ENCODE data around the gene SASH1.

GRCh38 chr6:148429423-148429822 lies 86.8 kb downstream of the SASH1 start:
- TF ChIP-seq, protein P1, sequence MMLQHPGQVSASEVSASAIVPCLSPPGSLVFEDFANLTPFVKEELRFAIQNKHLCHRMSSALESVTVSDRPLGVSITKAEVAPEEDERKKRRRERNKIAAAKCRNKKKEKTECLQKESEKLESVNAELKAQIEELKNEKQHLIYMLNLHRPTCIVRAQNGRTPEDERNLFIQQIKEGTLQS (IDR thresholded peaks at IDR 0.05; ENCODE audit: insufficient read depth, low read depth, low read length) = no peak
- no peak for TF ChIP-seq CTCF (IDR thresholded peaks at IDR 0.05; ENCODE audit: control extremely low read depth in 1 of 3, insufficient read depth in 1 of 3, low read depth in 1 of 3, low read length in 3 of 3)
- TF ChIP-seq ASH2L (IDR thresholded peaks at IDR 0.05; ENCODE audit: low read length) = no peak
- TF ChIP-seq MAFK (IDR thresholded peaks at IDR 0.05; ENCODE audit: low read depth, low read length) = no peak
- no peak for TF ChIP-seq RAD21 (IDR thresholded peaks at IDR 0.05 in 1 of 2, conservative IDR thresholded peaks at IDR 0.05 in 1 of 2; ENCODE audit: low read depth in 2 of 2, low read length in 2 of 2)
- TF ChIP-seq POLR2A (IDR thresholded peaks at IDR 0.05; ENCODE audit: control extremely low read depth in 1 of 2, low read depth in 2 of 2, low read length in 2 of 2) = no peak
- no peak for TF ChIP-seq HDAC2 (IDR thresholded peaks at IDR 0.05; ENCODE audit: borderline replicate concordance in 1 of 2, low read depth in 2 of 2, low read length in 2 of 2)
- TF ChIP-seq BRCA1 (IDR thresholded peaks at IDR 0.05; ENCODE audit: low read depth, low read length) = no peak
- no peak for TF ChIP-seq EP300 (IDR thresholded peaks at IDR 0.05; ENCODE audit: borderline replicate concordance in 1 of 2, low read depth in 2 of 2, low read length in 2 of 2)
- TF ChIP-seq GTF2F1 (IDR thresholded peaks at IDR 0.05; ENCODE audit: borderline replicate concordance, low read depth, low read length) = no peak
- TF ChIP-seq PHF8 (conservative IDR thresholded peaks at IDR 0.05; ENCODE audit: low read depth, low read length) = no peak
- no peak for TF ChIP-seq GABPA (IDR thresholded peaks at IDR 0.05; ENCODE audit: borderline replicate concordance, insufficient read depth, low read length)

Data from H1 (cell line).